OCI-LY1 (cell line): ENCODE measurements around the gene GNB5.

ENCODE experiments used
- CTCF ChIP-seq: fragments of 200-600 bp; sonication (generic), shearing (Covaris generic); IDR thresholded peaks from 2 replicates; pipeline ENCODE4 v1.5.1; 2017; ENCODE audit warnings: mild to moderate bottlenecking, antibody characterized with exemption, low read length, moderate library complexity, mixed read lengths
- EZH2 ChIP-seq: fragments of 200-600 bp; sonication (generic), shearing (Covaris generic); IDR thresholded peaks from 2 replicates; pipeline ENCODE4 v1.8.0; 2017; ENCODE audit warnings: borderline replicate concordance, mixed run types, mild to moderate bottlenecking, antibody characterized with exemption, low read length, moderate library complexity, mixed read lengths

- TF ChIP-seq CTCF (no peak; the same call in 1 of the 2 replicates), EZH2 (no peak)
These were observed 19.8 kb downstream of the GNB5 start for GRCh38 chr15:52171386-52171785.
